ENCODE measurements around the gene FAM78A. TPM values are rescaled to one million over a fixed set of nuclear protein-coding genes. Genes with fewer than 3 reads are reported as not detected.
"Not testable (repeated sequence)": the region's sequence is repeated elsewhere in the genome, so short reads cannot be mapped to it uniquely, and the experiment has no call there.

The FAM78A gene
- total and polyA plus RNA-seq, 4 donors = 0.59 to 6.3 (median 3.0) TPM

DNA sequence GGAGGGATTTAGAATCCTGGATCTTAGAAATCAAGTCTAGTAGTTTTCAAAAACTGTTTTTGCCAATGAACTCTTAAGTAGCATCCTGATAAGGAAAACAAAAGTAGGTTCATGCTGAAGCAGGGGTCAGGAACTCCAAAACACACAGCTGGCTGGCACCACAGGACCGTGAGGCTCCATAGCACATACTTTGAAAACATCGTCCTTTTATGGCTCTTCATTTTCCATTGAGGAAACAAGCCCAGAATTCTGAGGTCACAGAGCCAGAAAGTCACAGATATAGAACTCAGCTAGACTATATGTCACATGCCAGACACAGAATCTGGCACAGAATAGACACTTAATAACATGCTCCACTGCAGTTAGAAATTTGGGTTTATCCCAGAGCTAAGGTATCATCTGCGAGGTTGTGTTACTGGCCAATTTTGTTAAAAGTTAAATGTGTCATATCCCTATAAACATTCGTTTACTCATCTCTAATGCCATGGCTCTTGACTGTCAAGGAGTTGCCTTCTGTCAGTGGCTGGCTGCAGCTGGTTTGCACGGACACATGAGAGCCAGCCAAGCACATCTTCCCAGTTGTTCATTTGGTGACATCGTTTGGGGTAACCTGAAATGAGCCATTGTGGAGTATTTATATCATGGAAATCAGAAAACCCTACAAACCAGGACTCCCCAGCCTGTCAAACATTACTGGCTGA is 58.8 kb downstream of the FAM78A start:
- 21 to 32% methylated on average over 6 of the region's 6 CpGs for WGBS, 2 donors
- peaks cover 0 to 3% of the 10 kb centered on the region in 2 donors for H3K36me3 ChIP-seq (ENCODE audit: control insufficient read depth in 1 of 2, insufficient read depth in 2 of 2, low read length in 1 of 2)
- peaks cover 0 to 2% of the 10 kb centered on the region in 2 donors for H3K4me1 ChIP-seq (ENCODE audit: control insufficient read depth in 1 of 2, insufficient read depth in 2 of 2, low read length in 2 of 2)
- intact Hi-C loops (cut with DNase I) = no loop called here
- no peak overlapping the region for H3K27ac ChIP-seq (ENCODE audit: low read depth in 1 of 2, low read length in 2 of 2)
- ATAC-seq (ENCODE audit: low FRiP score) (no peak), DNase-seq (no peak)
- H3K4me3 ChIP-seq (ENCODE audit: low read length in 2 of 2) = no peak overlapping the region
- H3K9me3 ChIP-seq (ENCODE audit: control insufficient read depth, low read length) = no peaks in the 10 kb centered on the region
- H3K27me3 ChIP-seq (ENCODE audit: control insufficient read depth in 1 of 2, insufficient read depth in 2 of 2, low read length in 1 of 2) = no peaks in the 10 kb centered on the region

DNA sequence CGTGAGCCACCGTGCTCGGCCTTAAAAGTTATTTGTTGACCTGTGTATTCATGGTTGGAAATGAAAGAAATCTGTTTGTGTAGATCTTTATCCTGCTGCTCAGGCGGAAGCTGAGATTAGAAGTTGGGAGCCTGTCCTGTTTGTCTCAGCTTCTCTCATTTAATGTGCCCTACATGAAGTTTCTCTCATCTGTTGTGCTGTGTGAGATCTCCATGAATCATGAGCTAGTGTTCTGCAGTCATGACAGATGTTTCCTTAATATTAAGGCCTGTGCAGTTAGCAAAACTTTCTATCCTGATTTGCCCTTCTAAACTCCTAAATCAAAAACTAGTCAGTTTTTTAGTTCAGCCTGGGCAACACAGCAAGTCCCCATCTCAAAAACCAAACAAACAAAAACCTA is 59.5 kb downstream of the FAM78A start:
- no peaks in the 10 kb centered on the region for H3K36me3 ChIP-seq (ENCODE audit: control insufficient read depth in 1 of 2, insufficient read depth in 2 of 2, low read length in 1 of 2)

GRCh38 chr9:131214876-131215275 is 61.4 kb downstream of the FAM78A start:
- Histone ChIP-seq H3K9me3 (ENCODE audit: control insufficient read depth, low read length) (no peaks in the 10 kb centered on the region), H3K27me3 (ENCODE audit: control insufficient read depth in 1 of 2, insufficient read depth in 2 of 2, low read length in 1 of 2) (no peaks in the 10 kb centered on the region), H3K4me3 (ENCODE audit: low read length in 2 of 2) (no peak overlapping the region), H3K27ac (ENCODE audit: low read depth in 1 of 2, low read length in 2 of 2) (no peak overlapping the region), H3K4me1 (ENCODE audit: control insufficient read depth in 1 of 2, insufficient read depth in 2 of 2, low read length in 2 of 2) (peaks cover 0 to 2% of the 10 kb centered on the region in 2 donors), H3K36me3 (ENCODE audit: control insufficient read depth in 1 of 2, insufficient read depth in 2 of 2, low read length in 1 of 2) (no peaks in the 10 kb centered on the region)
- DNase-seq (no peak), ATAC-seq (ENCODE audit: low FRiP score) (no peak)
- WGBS, 2 donors = 69 to 84% methylated on average over 4 of the region's 4 CpGs
- intact Hi-C loops (cut with DNase I) = no loop called here

More for the DNA sequence above, 59.5 kb downstream of the FAM78A start:
- Histone ChIP-seq H3K4me3 (ENCODE audit: low read length in 2 of 2) (no peak overlapping the region), H3K27ac (ENCODE audit: low read depth in 1 of 2, low read length in 2 of 2) (no peak overlapping the region), H3K4me1 (ENCODE audit: control insufficient read depth in 1 of 2, insufficient read depth in 2 of 2, low read length in 2 of 2) (peaks cover 0 to 2% of the 10 kb centered on the region in 2 donors), H3K27me3 (ENCODE audit: control insufficient read depth in 1 of 2, insufficient read depth in 2 of 2, low read length in 1 of 2) (no peaks in the 10 kb centered on the region), H3K9me3 (ENCODE audit: control insufficient read depth, low read length) (no peaks in the 10 kb centered on the region)
- ATAC-seq (ENCODE audit: low FRiP score) (no peak), DNase-seq (no peak)
- WGBS, 2 donors = 81 to 86% methylated on average over 4 of the region's 4 CpGs
- intact Hi-C loops (cut with DNase I) = no loop called here

DNA sequence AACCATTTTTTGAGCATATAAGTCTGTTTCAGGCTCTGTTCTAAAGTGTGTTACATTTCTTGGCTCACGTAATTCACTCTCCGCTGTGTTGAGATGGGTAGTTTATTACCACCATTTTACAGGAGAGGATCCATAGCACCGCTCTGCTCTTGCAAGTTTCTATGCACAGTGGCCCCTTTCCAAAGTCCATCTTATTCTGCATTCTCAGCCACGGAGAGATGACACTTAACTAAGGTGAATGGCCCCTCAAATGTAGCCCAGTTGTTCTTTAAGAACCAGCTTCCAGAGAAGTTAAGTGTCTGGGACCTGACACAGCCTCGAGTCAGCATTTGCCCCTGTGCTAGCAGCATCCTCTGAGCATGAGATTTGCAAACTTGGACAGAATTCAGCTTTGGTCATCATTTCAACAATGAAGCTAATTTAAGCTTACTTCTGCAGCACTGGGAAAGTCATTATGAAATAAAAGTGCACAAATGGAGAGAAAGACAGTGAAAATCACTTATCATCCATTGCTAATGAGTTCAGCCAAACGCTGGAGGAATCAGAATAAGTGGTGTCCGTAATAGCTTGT is 61.9 kb downstream of the FAM78A start:
- DNase-seq = no peak
- no peaks in the 10 kb centered on the region for H3K36me3 ChIP-seq (ENCODE audit: control insufficient read depth in 1 of 2, insufficient read depth in 2 of 2, low read length in 1 of 2)
- 72 to 80% methylated on average over 7 of the region's 7 CpGs for WGBS, 2 donors
- no peaks in the 10 kb centered on the region for H3K27me3 ChIP-seq (ENCODE audit: control insufficient read depth in 1 of 2, insufficient read depth in 2 of 2, low read length in 1 of 2)
- H3K27ac ChIP-seq (ENCODE audit: low read depth in 1 of 2, low read length in 2 of 2) = no peak overlapping the region
- intact Hi-C loops (cut with DNase I) = no loop called here
- H3K4me1 ChIP-seq (ENCODE audit: control insufficient read depth in 1 of 2, insufficient read depth in 2 of 2, low read length in 2 of 2) = peaks cover 0 to 2% of the 10 kb centered on the region in 2 donors
- ATAC-seq (ENCODE audit: low FRiP score) = no peak
- H3K4me3 ChIP-seq (ENCODE audit: low read length in 2 of 2) = no peak overlapping the region
- H3K9me3 ChIP-seq (ENCODE audit: control insufficient read depth, low read length) = no peaks in the 10 kb centered on the region

DNA sequence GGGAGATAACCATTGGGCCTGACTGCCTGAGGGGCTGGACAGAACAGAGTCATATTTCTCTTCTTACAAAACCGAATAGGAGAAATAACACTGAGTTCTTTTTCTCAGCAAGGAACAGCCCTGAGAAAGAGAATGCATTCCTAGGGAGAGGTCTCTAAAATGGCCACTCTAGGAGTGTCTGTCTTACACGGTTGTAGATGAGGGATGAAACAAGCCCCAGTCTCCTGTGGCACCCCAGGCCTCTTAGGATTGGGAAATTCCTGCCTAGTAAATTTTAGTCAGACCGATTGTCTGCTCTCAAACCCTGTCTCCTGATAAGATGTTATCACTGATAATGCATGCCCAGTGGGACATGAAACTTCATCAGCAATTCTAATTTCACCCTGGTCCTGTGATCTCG is 64.4 kb downstream of the FAM78A start:
- ATAC-seq (ENCODE audit: low FRiP score); H3K4me3 ChIP-seq (ENCODE audit: low read length in 2 of 2); H3K27me3 ChIP-seq (ENCODE audit: control insufficient read depth in 1 of 2, insufficient read depth in 2 of 2, low read length in 1 of 2); intact Hi-C loops (cut with DNase I); H3K36me3 ChIP-seq (ENCODE audit: control insufficient read depth in 1 of 2, insufficient read depth in 2 of 2, low read length in 1 of 2); H3K4me1 ChIP-seq (ENCODE audit: control insufficient read depth in 1 of 2, insufficient read depth in 2 of 2, low read length in 2 of 2); DNase-seq; H3K27ac ChIP-seq (ENCODE audit: low read depth in 1 of 2, low read length in 2 of 2); H3K9me3 ChIP-seq (ENCODE audit: control insufficient read depth, low read length): not testable (repeated sequence)
- 90 to 94% methylated on average over 4 of the region's 4 CpGs for WGBS, 2 donors

Other genes starting within 250 kb of the FAM78A start
- 10 to 100 TPM; 17.4 to 38.1 TPM for gene AIF1L, start 180.0 kb downstream of the FAM78A start, total RNA-seq
- gene AIF1L, start 180.0 kb downstream of the FAM78A start, polyA plus RNA-seq = 10 to 100 TPM in 1 of 2 donors, 1 to 10 TPM in 1; 5.5 to 37.8 TPM
- gene NUP214, start 150.9 kb downstream of the FAM78A start, total RNA-seq = 10 to 100 TPM; 53.2 to 63.6 TPM
- 10 to 100 TPM in 1 of 2 donors, 1 to 10 TPM in 1; 6.6 to 27.5 TPM for gene NUP214, start 150.9 kb downstream of the FAM78A start, polyA plus RNA-seq
- 1 to 10 TPM; 6.6 to 9.5 TPM for gene PLPP7, start 13.2 kb upstream of the FAM78A start, total RNA-seq
- gene PLPP7, start 13.2 kb upstream of the FAM78A start, polyA plus RNA-seq = 10 to 100 TPM in 1 of 2 donors, 1 to 10 TPM in 1; 5.6 to 11.1 TPM
- 100 to 1,000 TPM; 200 to 263 TPM for gene PRRC2B, start 117.6 kb upstream of the FAM78A start, total RNA-seq
- gene PRRC2B, start 117.6 kb upstream of the FAM78A start, polyA plus RNA-seq = 10 to 100 TPM; 23.9 to 50.8 TPM
- 10 to 100 TPM; 22.0 to 33.1 TPM for gene POMT1, start 226.4 kb upstream of the FAM78A start, total RNA-seq
- gene POMT1, start 226.4 kb upstream of the FAM78A start, polyA plus RNA-seq = 10 to 100 TPM; 10.0 to 97.0 TPM

Data from aorta (tissue), 5 donors.